ENCODE results near the gene SLC12A3. TPM values are rescaled to one million over a fixed set of nuclear protein-coding genes. Genes with fewer than 3 reads are reported as not detected.
"Not testable (repeated sequence)": the region's sequence is repeated elsewhere in the genome, so short reads cannot be mapped to it uniquely, and the experiment has no call there.

Gene SLC12A3
- total and polyA plus RNA-seq, 4 experiments from 2014 or later, result not detected

DNA sequence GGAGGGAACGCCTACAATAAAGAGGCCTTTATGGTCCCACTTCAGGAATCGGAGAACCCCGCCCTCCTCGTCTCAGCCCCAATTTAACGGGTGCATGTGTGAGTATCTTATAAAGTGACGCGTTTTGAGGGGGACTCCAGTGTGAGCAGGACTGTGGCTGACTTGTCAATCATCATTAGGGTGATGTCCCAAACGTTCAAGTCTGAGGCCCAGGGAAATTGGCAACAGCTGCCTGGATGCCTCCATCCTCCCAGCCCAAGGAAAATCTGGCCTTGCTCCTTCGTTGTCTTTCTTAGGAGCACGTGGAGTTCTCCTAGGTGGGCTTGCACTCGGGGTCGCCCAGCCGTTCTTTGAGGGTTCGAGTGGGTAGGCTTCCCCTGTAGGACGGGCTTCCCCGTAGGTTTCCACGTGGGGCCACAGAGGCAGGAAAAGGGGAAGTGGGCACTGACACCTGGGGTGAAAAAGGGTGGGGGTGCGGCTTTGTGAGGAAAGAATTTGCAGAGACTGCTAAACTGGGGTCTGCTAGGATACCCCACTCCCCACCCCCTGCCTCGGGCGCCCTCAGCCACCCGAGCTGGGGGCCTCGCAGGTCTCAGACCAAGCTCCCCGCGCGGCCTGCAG is 66.4 kb downstream of the SLC12A3 start:
- Mint-ChIP-seq H3K4me1 (peaks cover 19 to 45% (median 31%) of the 10 kb centered on the region in 4 donors), H3K27ac (peak overlapping the region; percentile 93 to 99 (median 96)), H3K27me3 (no peaks in the 10 kb centered on the region), H3K36me3 (peaks cover 12 to 42% of the 10 kb centered on the region in 2 donors), H3K4me3 (peak overlapping the region; percentile 95 to 99 (median 98)), H3K9me3 (no peaks in the 10 kb centered on the region)
- H3K9me3 ChIP-seq (ENCODE audit: control insufficient read depth in 1 of 2, low read length in 2 of 2), result no peaks in the 10 kb centered on the region
- ChIA-PET CTCF (ENCODE audit: partially characterized antibody) (interaction anchor here (0.7 to 1.1 kb wide), 3 partner anchors 10 to 85 kb away, joined by 3 to 5 read pairs (median 3); no protein-coding TSS in a partner anchor), POLR2A (ENCODE audit: partially characterized antibody) (interaction anchor here (0.6 to 4.7 kb wide), 34 partner anchors 7 to 879 kb away, joined by 3 to 51 read pairs (median 5); partner anchors contain the start of genes BBS2, CCDC102A, CIAPIN1 and COQ9)
- H3K4me1 ChIP-seq (ENCODE audit: insufficient read depth, low read length), result peaks cover 42% of the 10 kb centered on the region
- H3K36me3 ChIP-seq (ENCODE audit: insufficient read depth, low read length), result peaks cover 7% of the 10 kb centered on the region
- intact Hi-C loops (cut with micrococcal nuclease), result loop anchor here (10.0 kb wide), 1 partner anchor 207 kb away; no protein-coding TSS in a partner anchor
- peak overlapping the region; percentile 96 for H3K27ac ChIP-seq (ENCODE audit: low read depth, low read length)
- peak in 1 of 5 donors; percentile 47 for DNase-seq
- no peaks in the 10 kb centered on the region for H3K27me3 ChIP-seq (ENCODE audit: insufficient read depth, low read length)
- H3K4me3 ChIP-seq (ENCODE audit: low read length in 2 of 2), result peak overlapping the region; percentile 19 to 83

DNA sequence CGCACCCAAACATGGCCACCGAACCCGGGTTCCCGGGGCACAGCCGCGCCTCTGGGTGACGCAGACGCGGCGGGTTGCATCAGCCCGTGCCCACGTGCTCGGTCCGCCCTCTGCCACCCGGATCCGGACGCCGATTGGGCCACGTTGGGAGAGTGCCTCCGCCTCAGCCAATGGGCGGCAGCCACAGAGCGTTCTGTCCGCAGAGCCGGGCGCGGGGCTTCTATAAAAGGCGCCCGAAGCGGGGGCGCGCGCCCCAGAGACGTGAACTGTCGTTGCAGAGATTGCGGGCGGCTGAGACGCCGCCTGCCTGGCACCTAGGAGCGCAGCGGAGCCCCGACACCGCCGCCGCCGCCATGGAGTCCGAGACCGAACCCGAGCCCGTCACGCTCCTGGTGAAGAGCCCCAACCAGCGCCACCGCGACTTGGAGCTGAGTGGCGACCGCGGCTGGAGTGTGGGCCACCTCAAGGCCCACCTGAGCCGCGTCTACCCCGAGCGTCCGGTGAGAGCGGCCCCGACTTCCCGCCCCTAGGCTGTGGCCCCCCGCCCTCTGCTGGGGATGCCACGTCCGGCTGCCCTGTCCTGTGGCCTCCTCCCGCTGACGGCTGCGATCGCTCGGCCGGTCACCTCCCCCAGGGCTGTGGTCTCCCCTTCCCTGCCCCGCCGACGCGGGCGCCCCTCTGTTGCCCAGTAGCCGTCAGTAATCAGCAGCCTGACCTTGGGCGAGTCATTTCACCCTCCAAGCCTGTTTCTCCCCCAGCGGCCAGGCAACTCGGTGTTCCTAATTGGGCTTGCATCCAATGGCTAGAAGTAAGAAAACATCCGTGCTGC is 67.1 kb downstream of the SLC12A3 start, which contains the start of gene HERPUD1:
Gene HERPUD1 (plus strand): TSS at position 251 of the 829 bp plus-strand sequence. CDS start 103 bp downstream, at position 354.
- Mint-ChIP-seq H3K4me1 (peaks cover 23 to 52% (median 37%) of the 10 kb centered on the region in 4 donors), H3K36me3 (peaks cover 19 to 49% of the 10 kb centered on the region in 2 donors), H3K4me3 (peak within 1 kb of the TSS; percentile 95 to 99 (median 98)), H3K27me3 (no peaks in the 10 kb centered on the region), H3K27ac (peak within 1 kb of the TSS; percentile 95 to 99 (median 98)), H3K9me3 (no peaks in the 10 kb centered on the region)
- DNase-seq, result peak; percentile 98 to 99 (median 99)
- peaks cover 14% of the 10 kb centered on the region for H3K36me3 ChIP-seq (ENCODE audit: insufficient read depth, low read length)
- H3K27me3 ChIP-seq (ENCODE audit: insufficient read depth, low read length), result no peaks in the 10 kb centered on the region
- ChIA-PET CTCF (ENCODE audit: partially characterized antibody) (no interaction called here), POLR2A (ENCODE audit: partially characterized antibody) (interaction anchor here (0.7 to 4.7 kb wide), 36 partner anchors 8 to 878 kb away, joined by 3 to 51 read pairs (median 5); partner anchors contain the start of genes BBS2, CCDC102A, CIAPIN1 and COQ9)
- peak within 1 kb of the TSS; percentile 96 for H3K27ac ChIP-seq (ENCODE audit: low read depth, low read length)
- peak within 1 kb of the TSS; percentile 51 to 83 for H3K4me3 ChIP-seq (ENCODE audit: low read length in 2 of 2)
- no peaks in the 10 kb centered on the region for H3K9me3 ChIP-seq (ENCODE audit: control insufficient read depth in 1 of 2, low read length in 2 of 2)
- intact Hi-C loops (cut with micrococcal nuclease), result loop anchor here (1.0 to 10.0 kb wide), 6 partner anchors 32 to 368 kb away; partner anchors contain the start of genes NLRC5, PSME3IP1 and RSPRY1
- H3K4me1 ChIP-seq (ENCODE audit: insufficient read depth, low read length), result peaks cover 48% of the 10 kb centered on the region

DNA sequence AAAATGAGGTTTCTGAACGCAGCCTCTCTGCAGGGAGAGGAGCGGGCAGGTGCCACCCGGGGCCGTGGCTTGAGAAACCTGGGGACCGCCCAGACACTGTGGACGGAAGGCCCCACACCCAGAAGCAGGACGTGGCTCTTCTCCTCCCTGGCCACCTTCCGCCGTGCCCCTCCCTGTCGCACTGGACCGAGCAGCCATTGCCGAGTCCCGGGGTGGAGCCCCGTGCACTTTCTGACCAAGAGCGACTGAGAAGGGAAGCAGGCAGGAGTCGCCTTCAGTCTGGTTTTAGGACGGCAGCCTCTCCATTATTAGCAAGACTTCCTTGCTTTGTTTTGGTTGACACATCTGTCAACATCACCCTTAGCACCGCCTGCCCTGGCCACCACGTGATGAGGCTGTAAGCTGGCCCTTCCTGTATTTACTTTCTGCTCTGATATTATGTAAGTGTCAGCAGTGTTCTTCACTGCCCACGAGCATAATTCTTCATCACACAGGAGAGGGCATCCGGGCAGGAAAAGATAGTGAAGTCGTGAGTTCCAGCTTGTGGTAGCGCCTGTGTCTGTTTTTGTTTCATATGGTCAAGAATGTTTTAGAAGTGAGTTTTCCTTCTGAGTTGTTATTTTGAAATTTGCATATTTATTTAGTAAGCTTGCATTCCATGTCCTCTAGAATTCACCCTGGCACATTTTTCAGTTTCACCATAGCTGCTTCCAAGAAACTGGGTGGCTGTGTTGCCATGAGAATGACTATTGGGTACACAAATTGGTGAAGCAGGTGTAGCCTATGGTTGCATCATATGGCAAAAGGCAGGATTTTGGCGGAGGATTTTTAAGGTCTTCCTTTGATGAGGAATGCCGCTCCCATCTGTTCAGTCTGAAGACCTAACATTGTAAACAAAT is 68.0 kb downstream of the SLC12A3 start:
- H3K27me3 Mint-ChIP-seq, result no peaks in the 10 kb centered on the region
- H3K27ac ChIP-seq (ENCODE audit: low read depth, low read length), result peak overlapping the region; percentile 96
- peak overlapping the region; percentile 86 to 99 (median 98) for H3K27ac Mint-ChIP-seq
- peak overlapping the region; percentile 51 to 83 for H3K4me3 ChIP-seq (ENCODE audit: low read length in 2 of 2)
- peaks cover 23% of the 10 kb centered on the region for H3K36me3 ChIP-seq (ENCODE audit: insufficient read depth, low read length)
- peak overlapping the region; percentile 95 to 99 (median 98) for H3K4me3 Mint-ChIP-seq
- no peaks in the 10 kb centered on the region for H3K27me3 ChIP-seq (ENCODE audit: insufficient read depth, low read length)
- H3K36me3 Mint-ChIP-seq, result peaks cover 25 to 58% of the 10 kb centered on the region in 2 donors
- POLR2A ChIA-PET (ENCODE audit: partially characterized antibody), result interaction anchor here (0.6 to 4.7 kb wide), 32 partner anchors 9 to 514 kb away, joined by 3 to 51 read pairs (median 6); partner anchors contain the start of genes CIAPIN1, COQ9, NLRC5 and PSME3IP1
- H3K9me3 ChIP-seq (ENCODE audit: control insufficient read depth in 1 of 2, low read length in 2 of 2), result no peaks in the 10 kb centered on the region
- CTCF ChIA-PET (ENCODE audit: partially characterized antibody), result interaction anchor here (1.0 to 1.9 kb wide), 3 partner anchors 25 to 66 kb away, joined by 5 to 7 read pairs (median 5); no protein-coding TSS in a partner anchor
- no peaks in the 10 kb centered on the region for H3K9me3 Mint-ChIP-seq
- peak in 3 of 5 donors; percentile 26 to 47 (median 38) for DNase-seq
- intact Hi-C loops (cut with micrococcal nuclease), result loop anchor here (1.0 to 10.0 kb wide), 6 partner anchors 31 to 367 kb away; partner anchors contain the start of genes NLRC5, PSME3IP1 and RSPRY1
- peaks cover 28 to 61% (median 41%) of the 10 kb centered on the region in 4 donors for H3K4me1 Mint-ChIP-seq
- H3K4me1 ChIP-seq (ENCODE audit: insufficient read depth, low read length), result peaks cover 57% of the 10 kb centered on the region

DNA sequence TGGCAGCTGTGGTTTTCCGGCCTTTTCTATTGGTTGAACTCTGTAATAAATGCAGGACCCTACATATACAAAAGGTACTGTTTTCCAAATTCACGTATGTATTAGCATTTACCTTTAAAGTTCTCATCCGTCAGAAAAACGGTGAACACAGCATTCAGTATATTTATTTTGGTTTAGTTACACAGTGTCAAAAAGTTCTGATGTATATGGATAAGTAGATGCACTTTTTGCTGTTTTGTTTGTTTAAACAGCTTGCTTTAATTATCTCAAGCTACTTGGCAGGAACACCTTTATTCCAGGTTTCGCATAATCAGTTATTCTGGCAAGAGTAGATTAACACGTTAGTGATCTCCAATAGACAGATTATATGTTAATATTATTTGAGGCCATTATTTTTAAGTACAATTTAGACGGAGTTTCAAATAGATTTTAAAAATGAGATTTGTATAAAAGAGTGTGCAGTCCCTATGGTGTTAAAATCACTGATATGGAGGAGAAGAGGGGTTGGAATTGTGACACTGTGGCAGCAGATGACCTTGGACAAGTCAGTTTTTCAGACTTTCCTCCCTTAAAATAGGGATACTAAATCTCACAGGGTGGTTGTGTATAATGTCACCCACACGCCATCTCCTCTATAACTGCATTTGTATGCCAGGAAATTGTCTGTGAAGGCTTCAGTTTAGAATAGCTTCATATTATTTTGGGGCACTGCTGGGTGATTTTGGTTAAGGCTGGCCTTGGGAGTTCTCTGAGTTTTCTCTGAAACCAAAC is 69.0 kb downstream of the SLC12A3 start:
- H3K27me3 Mint-ChIP-seq, result no peaks in the 10 kb centered on the region
- peaks cover 37 to 68% (median 51%) of the 10 kb centered on the region in 4 donors for H3K4me1 Mint-ChIP-seq
- H3K4me3 Mint-ChIP-seq, result peak overlapping the region; percentile 95 to 99 (median 98)
- Histone ChIP-seq H3K36me3 (ENCODE audit: insufficient read depth, low read length) (peaks cover 31% of the 10 kb centered on the region), H3K9me3 (ENCODE audit: control insufficient read depth in 1 of 2, low read length in 2 of 2) (no peaks in the 10 kb centered on the region), H3K4me3 (ENCODE audit: low read length in 2 of 2) (peak overlapping the region; percentile 51 to 83), H3K4me1 (ENCODE audit: insufficient read depth, low read length) (peaks cover 67% of the 10 kb centered on the region), H3K27me3 (ENCODE audit: insufficient read depth, low read length) (no peaks in the 10 kb centered on the region), H3K27ac (ENCODE audit: low read depth, low read length) (peak overlapping the region; percentile 96)
- ChIA-PET CTCF (ENCODE audit: partially characterized antibody) (interaction anchor here (0.8 to 1.9 kb wide), 5 partner anchors 24 to 67 kb away, joined by 3 to 7 read pairs (median 5); no protein-coding TSS in a partner anchor), POLR2A (ENCODE audit: partially characterized antibody) (interaction anchor here (0.7 to 4.7 kb wide), 12 partner anchors 10 to 136 kb away, joined by 3 to 51 read pairs (median 6); partner anchors contain the start of gene NLRC5)
- no peak for DNase-seq
- H3K27ac Mint-ChIP-seq, result peak overlapping the region; percentile 64 to 99 (median 97)
- intact Hi-C loops (cut with micrococcal nuclease), result loop anchor here (2.0 to 10.0 kb wide), 2 partner anchors 55 to 209 kb away; partner anchors contain the start of gene NLRC5
- peaks cover 33 to 68% of the 10 kb centered on the region in 2 donors for H3K36me3 Mint-ChIP-seq
- no peaks in the 10 kb centered on the region for H3K9me3 Mint-ChIP-seq

DNA sequence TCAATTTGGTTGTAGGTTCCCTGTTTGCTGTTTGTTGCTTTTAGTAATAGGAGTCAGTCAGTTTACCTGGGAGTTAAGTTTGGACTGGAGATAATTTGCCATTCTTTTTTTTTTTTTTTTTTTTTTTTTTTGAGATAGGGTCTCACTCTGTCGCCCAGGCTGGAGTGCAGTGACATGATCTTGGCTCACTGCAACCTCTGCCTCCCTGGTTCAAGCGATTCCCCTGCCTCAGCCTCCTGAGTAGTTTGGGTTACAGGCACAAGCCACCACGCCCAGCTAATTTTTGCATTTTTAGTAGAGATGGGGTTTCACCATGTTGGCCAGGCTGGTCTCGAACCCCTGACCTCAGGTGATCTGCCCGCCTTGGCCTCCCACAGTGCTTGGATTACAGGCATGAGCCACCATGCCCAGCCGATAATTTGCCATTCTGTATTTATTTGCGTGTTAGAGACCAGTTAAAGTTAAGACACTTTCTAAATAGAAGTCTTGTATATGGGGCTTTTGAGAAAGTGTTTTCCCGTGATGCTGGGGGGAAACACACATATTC is 69.7 kb downstream of the SLC12A3 start:
- H3K36me3 ChIP-seq (ENCODE audit: insufficient read depth, low read length), result peaks cover 38% of the 10 kb centered on the region
- H3K36me3 Mint-ChIP-seq, result peaks cover 38 to 75% of the 10 kb centered on the region in 2 donors
- H3K4me1 ChIP-seq (ENCODE audit: insufficient read depth, low read length), result peaks cover 74% of the 10 kb centered on the region

More for the DNA sequence above, 69.7 kb downstream of the SLC12A3 start:
- Mint-ChIP-seq H3K27ac (peak overlapping the region; percentile 85 to 99 (median 96)), H3K4me3 (peak overlapping the region; percentile 95 to 99 (median 98)), H3K4me1 (peaks cover 44 to 74% (median 57%) of the 10 kb centered on the region in 4 donors)
- ChIA-PET POLR2A (ENCODE audit: partially characterized antibody) (interaction anchor here (1.0 to 4.7 kb wide), 5 partner anchors 9 to 72 kb away, joined by 3 to 51 read pairs (median 16); partner anchors contain the start of gene NLRC5), CTCF (ENCODE audit: partially characterized antibody) (interaction anchor here (0.8 to 1.9 kb wide), 4 partner anchors 29 to 68 kb away, joined by 3 to 7 read pairs (median 4); no protein-coding TSS in a partner anchor)
- not testable (repeated sequence) for DNase-seq; H3K9me3 Mint-ChIP-seq; H3K27me3 Mint-ChIP-seq; H3K27me3 ChIP-seq (ENCODE audit: insufficient read depth, low read length); H3K9me3 ChIP-seq (ENCODE audit: control insufficient read depth in 1 of 2, low read length in 2 of 2)
- H3K4me3 ChIP-seq (ENCODE audit: low read length in 2 of 2), result peak overlapping the region in 1 of 2 donors; percentile 83
- H3K27ac ChIP-seq (ENCODE audit: low read depth, low read length), result peak overlapping the region; percentile 96
- intact Hi-C loops (cut with micrococcal nuclease), result loop anchor here (10.0 kb wide), 1 partner anchor 210 kb away; no protein-coding TSS in a partner anchor

All from CD4-positive, alpha-beta memory T cell (primary cell).